Parathyroid adenoma (tissue), 2 donors: ENCODE data around the gene SLC35G1.

Experiments used
- H2AFZ ChIP-seq: fragments of 300-600 bp; sonication (generic); one replicate; pipeline ENCODE4 v1.7.0; 2017; ENCODE audit warnings: antibody characterized with exemption, mild to moderate bottlenecking
- H3K27ac ChIP-seq: fragments of 300-600 bp; sonication (generic); one replicate; pipeline ENCODE4 v1.7.0; 2017
- H3K27me3 ChIP-seq: fragments of 300-600 bp; sonication (generic); one replicate; pipeline ENCODE4 v1.7.0; 2017; ENCODE audit warnings: low read length; ENCODE audit not compliant: control insufficient read depth, insufficient read depth
- H3K36me3 ChIP-seq: fragments of 300-600 bp; sonication (generic); one replicate; pipeline ENCODE4 v1.7.0; 2017; ENCODE audit warnings: low read length; ENCODE audit not compliant: control insufficient read depth, insufficient read depth
- H3K4me1 ChIP-seq: fragments of 300-600 bp; sonication (generic); one replicate; pipeline ENCODE4 v1.7.0; 2017; ENCODE audit warnings: control low read depth
- H3K4me2 ChIP-seq: fragments of 300-600 bp; sonication (generic); one replicate; pipeline ENCODE4 v1.7.0; 2017; ENCODE audit warnings: low read length
- H3K4me3 ChIP-seq: fragments of 300-600 bp; sonication (generic); one replicate; pipeline ENCODE4 v1.7.0; 2017; ENCODE audit warnings: low read depth, low read length
- H3K79me2 ChIP-seq: fragments of 300-600 bp; sonication (generic); one replicate; pipeline ENCODE4 v1.7.0; 2017; ENCODE audit warnings: control low read depth
- H3K9ac ChIP-seq: fragments of 300-600 bp; sonication (generic); one replicate; pipeline ENCODE4 v1.7.0; 2017; ENCODE audit warnings: mild to moderate bottlenecking
- H3K9me3 ChIP-seq: fragments of 300-600 bp; sonication (generic); one replicate; pipeline ENCODE4 v1.7.0; 2017; ENCODE audit warnings: low read length; ENCODE audit not compliant: control insufficient read depth
- CTCF ChIP-seq: fragments of 300-600 bp; sonication (generic); IDR thresholded peaks from one replicate; pipeline ENCODE4 v1.7.0; 2017; ENCODE audit warnings: antibody characterized with exemption, mild to moderate bottlenecking
- donor health status: primary hyperparathyroidism.

SLC35G1 gene

GRCh38 chr10:93893646-93894515 is at the start of gene SLC35G1:
Gene SLC35G1 (plus strand): TSS chr10:93893978. CDS start chr10:93894034, 56 bp downstream.
- Histone ChIP-seq H2AFZ (peak within 1 kb of the TSS; percentile 100), H3K27me3 (no peaks in the 10 kb centered on the region), H3K4me3 (peak within 1 kb of the TSS; percentile 68), H3K4me1 (no peaks in the 10 kb centered on the region), H3K9me3 (no peaks in the 10 kb centered on the region), H3K79me2 (no peaks in the 10 kb centered on the region), H3K27ac (no peak within 1 kb of the TSS), H3K36me3 (no peaks in the 10 kb centered on the region), H3K4me2 (peak within 1 kb of the TSS; percentile 93), H3K9ac (no peak within 1 kb of the TSS)
- no peak for TF ChIP-seq CTCF

GRCh38 chr10:93844979-93845626 is 48.7 kb upstream of the SLC35G1 start:
- Histone ChIP-seq H3K27me3 (no peaks in the 10 kb centered on the region), H2AFZ (no peak overlapping the region), H3K4me2 (no peak overlapping the region), H3K9me3 (no peaks in the 10 kb centered on the region), H3K4me3 (no peak overlapping the region), H3K9ac (no peak overlapping the region), H3K4me1 (no peaks in the 10 kb centered on the region), H3K27ac (no peak overlapping the region), H3K79me2 (no peaks in the 10 kb centered on the region), H3K36me3 (no peaks in the 10 kb centered on the region)
- no peak for TF ChIP-seq CTCF

GRCh38 chr10:93849593-93849992 is 44.2 kb upstream of the SLC35G1 start:
- no peaks in the 10 kb centered on the region for H3K36me3 ChIP-seq
- no peaks in the 10 kb centered on the region for H3K9me3 ChIP-seq
- H3K4me3 ChIP-seq = no peak overlapping the region
- H2AFZ ChIP-seq = no peak overlapping the region
- no peak overlapping the region for H3K27ac ChIP-seq
- no peak overlapping the region for H3K4me2 ChIP-seq
- H3K4me1 ChIP-seq = no peaks in the 10 kb centered on the region
- no peak for TF ChIP-seq CTCF
- H3K27me3 ChIP-seq = no peaks in the 10 kb centered on the region
- H3K9ac ChIP-seq = no peak overlapping the region
- H3K79me2 ChIP-seq = no peaks in the 10 kb centered on the region

GRCh38 chr10:93850031-93851015 is 43.5 kb upstream of the SLC35G1 start:
- no peak overlapping the region for H2AFZ ChIP-seq

More at GRCh38 chr10:93850031-93851015, 43.5 kb upstream of the SLC35G1 start:
- H3K4me3 ChIP-seq = no peak overlapping the region
- no peaks in the 10 kb centered on the region for H3K79me2 ChIP-seq
- no peak for TF ChIP-seq CTCF
- no peak overlapping the region for H3K9ac ChIP-seq
- H3K36me3 ChIP-seq = no peaks in the 10 kb centered on the region
- H3K4me2 ChIP-seq = no peak overlapping the region
- H3K9me3 ChIP-seq = no peaks in the 10 kb centered on the region
- H3K4me1 ChIP-seq = no peaks in the 10 kb centered on the region
- H3K27me3 ChIP-seq = no peaks in the 10 kb centered on the region
- H3K27ac ChIP-seq = no peak overlapping the region
